Measurements from ENCODE around the gene UCN.
"Not testable (repeated sequence)": the region's sequence is repeated elsewhere in the genome, so short reads cannot be mapped to it uniquely, and the experiment has no call there.

Gene UCN

GRCh38 chr2:27308359-27308881, at the start of gene UCN:
TSS of gene UCN (minus strand) at chr2:27308445. CDS start at chr2:27307895, 550 bp downstream.
- DNase-seq (ENCODE audit: low read depth in 2 of 2) = no peak

GRCh38 chr2:27356382-27357181, 48.3 kb upstream of the UCN start, which contains the start of gene GTF3C2:
TSS of gene GTF3C2 (minus strand) at chr2:27356764. CDS start at chr2:27343554, 13,210 bp downstream.
- peak; percentile 81 to 88 for DNase-seq (ENCODE audit: low read depth in 2 of 2)

- DNase-seq (ENCODE audit: low read depth in 2 of 2) = peak; percentile 41
Observed at GRCh38 chr2:27356056-27356381, 47.8 kb upstream of the UCN start.

- DNase-seq (ENCODE audit: low read depth in 2 of 2) = no peak
Observed at GRCh38 chr2:27354597-27354927, 46.3 kb upstream of the UCN start.

- DNase-seq (ENCODE audit: low read depth in 2 of 2) = no peak
Observed at GRCh38 chr2:27353762-27354596, 45.7 kb upstream of the UCN start.

GRCh38 chr2:27353386-27353761, 45.1 kb upstream of the UCN start:
- DNase-seq (ENCODE audit: low read depth in 2 of 2) = not testable (repeated sequence)

- DNase-seq (ENCODE audit: low read depth in 2 of 2) = no peak
Observed at GRCh38 chr2:27351802-27352598, 43.8 kb upstream of the UCN start.

- DNase-seq (ENCODE audit: low read depth in 2 of 2) = no peak
Observed at GRCh38 chr2:27350106-27350693, 42.0 kb upstream of the UCN start.

GRCh38 chr2:27347641-27348040, 39.4 kb upstream of the UCN start:
- DNase-seq (ENCODE audit: low read depth in 2 of 2) = no peak

- no peak for DNase-seq (ENCODE audit: low read depth in 2 of 2)
Observed at GRCh38 chr2:27336173-27336572, 27.9 kb upstream of the UCN start.

- no peak for DNase-seq (ENCODE audit: low read depth in 2 of 2)
Observed at GRCh38 chr2:27335311-27335710, 27.1 kb upstream of the UCN start.

GRCh38 chr2:27324720-27325119, 16.5 kb upstream of the UCN start:
- no peak for DNase-seq (ENCODE audit: low read depth in 2 of 2)

GRCh38 chr2:27323596-27324285, 15.5 kb upstream of the UCN start:
- no peak for DNase-seq (ENCODE audit: low read depth in 2 of 2)

GRCh38 chr2:27322766-27323595, 14.7 kb upstream of the UCN start, which contains the start of gene MPV17:
TSS of gene MPV17 (minus strand) at chr2:27323097. CDS start at chr2:27322517, 580 bp downstream.
- peak; percentile 78 to 86 for DNase-seq (ENCODE audit: low read depth in 2 of 2)

- no peak for DNase-seq (ENCODE audit: low read depth in 2 of 2)
Observed at GRCh38 chr2:27322301-27322765, 14.1 kb upstream of the UCN start.

- no peak for DNase-seq (ENCODE audit: low read depth in 2 of 2)
Observed at GRCh38 chr2:27320958-27321543, 12.8 kb upstream of the UCN start.

GRCh38 chr2:27319839-27320238, 11.6 kb upstream of the UCN start:
- DNase-seq (ENCODE audit: low read depth in 2 of 2) = not testable (repeated sequence)

GRCh38 chr2:27316655-27317412, 8.6 kb upstream of the UCN start:
- no peak for DNase-seq (ENCODE audit: low read depth in 2 of 2)

GRCh38 chr2:27315122-27315521, 6.9 kb upstream of the UCN start:
- no peak for DNase-seq (ENCODE audit: low read depth in 2 of 2)

Measured in stimulated activated CD8-positive, alpha-beta memory T cell treated with anti-CD3 and anti-CD28 coated beads, Interleukin-2, amount 100 ng/mL, for 48 hours (primary cell).